Erythroblast (primary cell): ENCODE results near the gene CMIP.
"Not testable (repeated sequence)": the region's sequence is repeated elsewhere in the genome, so short reads cannot be mapped to it uniquely, and the experiment has no call there.

Experiments used
- DNase-seq, 2 experiments: peaks; one replicate each; lab custom pipeline; 2025; lab: John Stamatoyannopoulos, UW
- GATA1 ChIP-seq: IDR thresholded peaks from 2 replicates; pipeline ENCODE4 v1.6.1; 2011; ENCODE audit warnings: low read depth, mild to moderate bottlenecking, control low read depth, low read length, moderate library complexity
- POLR2A ChIP-seq: IDR thresholded peaks from 2 replicates; pipeline ENCODE4 v1.6.1; 2011; ENCODE audit warnings: mild to moderate bottlenecking, low read length

CMIP gene

GRCh38 chr16:81688182-81688581 is 243.6 kb downstream of the CMIP start:
- TF ChIP-seq GATA1, result no peak
- TF ChIP-seq POLR2A, result no peak
- DNase-seq, result no peak

- DNase-seq, result not testable (repeated sequence)
These were observed 244.2 kb downstream of the CMIP start for GRCh38 chr16:81688839-81689238.

GRCh38 chr16:81692021-81692420 is 247.4 kb downstream of the CMIP start:
- no peak for DNase-seq
- TF ChIP-seq POLR2A, result no peak
- TF ChIP-seq GATA1, result no peak

- DNase-seq, result no peak
These were observed 248.0 kb downstream of the CMIP start for GRCh38 chr16:81692571-81692970.

GRCh38 chr16:81693041-81693743 is 248.6 kb downstream of the CMIP start:
- no peak for DNase-seq
- no peak for TF ChIP-seq POLR2A

More at GRCh38 chr16:81692571-81692970, 248.0 kb downstream of the CMIP start:
- no peak for TF ChIP-seq GATA1
- TF ChIP-seq POLR2A, result no peak

- DNase-seq, result no peak
- TF ChIP-seq POLR2A, result no peak
- TF ChIP-seq GATA1, result no peak
These were observed 249.2 kb downstream of the CMIP start for GRCh38 chr16:81693744-81694303.

GRCh38 chr16:81694494-81695280 is 250.1 kb downstream of the CMIP start:
- no peak for DNase-seq
- TF ChIP-seq GATA1 (no peak), POLR2A (no peak)

- peak; percentile 16 to 20 for DNase-seq
- TF ChIP-seq POLR2A (peak; percentile 40), GATA1 (no peak)
These were observed 250.9 kb downstream of the CMIP start for GRCh38 chr16:81695321-81696165.

- TF ChIP-seq GATA1 (no peak), POLR2A (peak; percentile 23)
- peak; percentile 73 to 75 for DNase-seq
These were observed 251.8 kb downstream of the CMIP start for GRCh38 chr16:81696166-81696960.

- no peak for TF ChIP-seq POLR2A
- no peak for TF ChIP-seq GATA1
- DNase-seq, result peak; percentile 72 to 73
These were observed 252.5 kb downstream of the CMIP start for GRCh38 chr16:81696961-81697615.

GRCh38 chr16:81697616-81698309 is 253.2 kb downstream of the CMIP start:
- no peak for DNase-seq
- TF ChIP-seq POLR2A (no peak), GATA1 (no peak)

GRCh38 chr16:81698310-81698641 is 253.7 kb downstream of the CMIP start:
- TF ChIP-seq POLR2A, result no peak
- no peak for TF ChIP-seq GATA1
- no peak for DNase-seq

- TF ChIP-seq POLR2A (no peak), GATA1 (no peak)
- DNase-seq, result no peak
These were observed 255.0 kb downstream of the CMIP start for GRCh38 chr16:81699596-81699995.
